Nephron progenitor cell (in vitro differentiated cells): ENCODE results near the gene FKBP7.

Experiments used
- DNase-seq: peaks from one replicate; pipeline ENCODE4 v3.0.0; 2021
- H3K27ac Mint-ChIP-seq: 2 replicates; pipeline ENCODE4 v1.8.0; 2021; ENCODE audit warnings: mild to moderate bottlenecking, moderate library complexity, mixed read lengths
- H3K27me3 Mint-ChIP-seq: 2 replicates; pipeline ENCODE4 v1.8.0; 2021; ENCODE audit warnings: mild to moderate bottlenecking, low read depth, mixed read lengths; ENCODE audit not compliant: poor library complexity
- H3K36me3 Mint-ChIP-seq: 2 replicates; pipeline ENCODE4 v1.8.0; 2021; ENCODE audit warnings: low read depth, mixed read lengths
- H3K4me1 Mint-ChIP-seq: 2 replicates; pipeline ENCODE4 v1.8.0; 2021; ENCODE audit warnings: mixed read lengths
- H3K4me3 Mint-ChIP-seq: 2 replicates; pipeline ENCODE4 v1.8.0; 2021; ENCODE audit warnings: mild to moderate bottlenecking, moderate library complexity, mixed read lengths
- H3K9me3 Mint-ChIP-seq: 2 replicates; pipeline ENCODE4 v1.8.0; 2021; ENCODE audit warnings: mild to moderate bottlenecking, moderate library complexity, mixed read lengths
- TF ChIP-seq, protein P1 (sequence below): fragments of 200-600 bp; sonication (generic); IDR thresholded peaks from 2 replicates; pipeline ENCODE4 v1.5.0; 2021; ENCODE audit warnings: antibody characterized with exemption

The FKBP7 gene

DNA sequence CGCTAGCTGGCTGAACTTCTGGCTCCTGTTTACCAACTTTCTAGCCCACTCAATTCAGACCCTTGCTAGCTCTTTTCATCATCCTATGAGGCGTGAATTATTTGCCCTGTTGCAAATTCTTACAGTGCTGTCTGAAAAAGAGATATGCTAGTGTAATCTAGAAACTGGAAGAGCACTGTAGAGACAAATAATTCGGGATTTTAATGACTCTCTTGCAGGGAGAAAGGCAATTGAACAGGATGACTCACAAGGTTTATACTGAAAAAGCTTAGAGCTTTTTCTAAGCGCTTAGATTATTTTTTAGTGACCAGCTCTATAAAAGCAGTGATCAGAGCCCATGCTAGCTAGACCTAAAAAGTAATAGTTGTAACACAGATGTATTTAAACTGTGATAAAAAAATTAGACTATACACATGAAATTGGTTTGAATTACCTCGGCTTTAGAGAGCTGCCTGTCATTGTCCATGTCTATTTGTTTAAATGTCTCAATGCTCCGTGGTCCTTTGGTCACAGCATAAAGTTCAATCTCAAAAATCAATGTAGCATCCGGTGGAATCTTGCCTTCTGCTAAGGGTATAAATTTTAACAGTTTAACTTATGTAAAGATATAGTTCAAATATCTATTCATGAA is 9.1 kb downstream of the FKBP7 start:
- no peaks in the 10 kb centered on the region for H3K9me3 Mint-ChIP-seq
- H3K4me1 Mint-ChIP-seq, result peaks cover 8% of the 10 kb centered on the region
- no peak overlapping the region for H3K27ac Mint-ChIP-seq
- TF ChIP-seq, protein P1, sequence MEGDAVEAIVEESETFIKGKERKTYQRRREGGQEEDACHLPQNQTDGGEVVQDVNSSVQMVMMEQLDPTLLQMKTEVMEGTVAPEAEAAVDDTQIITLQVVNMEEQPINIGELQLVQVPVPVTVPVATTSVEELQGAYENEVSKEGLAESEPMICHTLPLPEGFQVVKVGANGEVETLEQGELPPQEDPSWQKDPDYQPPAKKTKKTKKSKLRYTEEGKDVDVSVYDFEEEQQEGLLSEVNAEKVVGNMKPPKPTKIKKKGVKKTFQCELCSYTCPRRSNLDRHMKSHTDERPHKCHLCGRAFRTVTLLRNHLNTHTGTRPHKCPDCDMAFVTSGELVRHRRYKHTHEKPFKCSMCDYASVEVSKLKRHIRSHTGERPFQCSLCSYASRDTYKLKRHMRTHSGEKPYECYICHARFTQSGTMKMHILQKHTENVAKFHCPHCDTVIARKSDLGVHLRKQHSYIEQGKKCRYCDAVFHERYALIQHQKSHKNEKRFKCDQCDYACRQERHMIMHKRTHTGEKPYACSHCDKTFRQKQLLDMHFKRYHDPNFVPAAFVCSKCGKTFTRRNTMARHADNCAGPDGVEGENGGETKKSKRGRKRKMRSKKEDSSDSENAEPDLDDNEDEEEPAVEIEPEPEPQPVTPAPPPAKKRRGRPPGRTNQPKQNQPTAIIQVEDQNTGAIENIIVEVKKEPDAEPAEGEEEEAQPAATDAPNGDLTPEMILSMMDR, result no peak
- H3K4me3 Mint-ChIP-seq, result no peak overlapping the region
- H3K27me3 Mint-ChIP-seq, result no peaks in the 10 kb centered on the region
- H3K36me3 Mint-ChIP-seq, result peaks cover 43% of the 10 kb centered on the region
- DNase-seq, result no peak

GRCh38 chr2:178457390-178457886 is 21.0 kb downstream of the FKBP7 start:
- TF ChIP-seq, protein P1, result no peak
- H3K27ac Mint-ChIP-seq, result no peak overlapping the region
- H3K36me3 Mint-ChIP-seq, result peaks cover 10% of the 10 kb centered on the region
- no peaks in the 10 kb centered on the region for H3K9me3 Mint-ChIP-seq
- H3K4me3 Mint-ChIP-seq, result no peak overlapping the region
- DNase-seq, result no peak
- no peaks in the 10 kb centered on the region for H3K27me3 Mint-ChIP-seq
- H3K4me1 Mint-ChIP-seq, result no peaks in the 10 kb centered on the region

GRCh38 chr2:178455947-178456346 is 22.5 kb downstream of the FKBP7 start:
- TF ChIP-seq, protein P1, result no peak
- Mint-ChIP-seq H3K4me1 (peaks cover 9% of the 10 kb centered on the region), H3K9me3 (no peaks in the 10 kb centered on the region), H3K27me3 (no peaks in the 10 kb centered on the region), H3K27ac (peak overlapping the region; percentile 76), H3K4me3 (no peak overlapping the region), H3K36me3 (peaks cover 7% of the 10 kb centered on the region)
- no peak for DNase-seq

DNA sequence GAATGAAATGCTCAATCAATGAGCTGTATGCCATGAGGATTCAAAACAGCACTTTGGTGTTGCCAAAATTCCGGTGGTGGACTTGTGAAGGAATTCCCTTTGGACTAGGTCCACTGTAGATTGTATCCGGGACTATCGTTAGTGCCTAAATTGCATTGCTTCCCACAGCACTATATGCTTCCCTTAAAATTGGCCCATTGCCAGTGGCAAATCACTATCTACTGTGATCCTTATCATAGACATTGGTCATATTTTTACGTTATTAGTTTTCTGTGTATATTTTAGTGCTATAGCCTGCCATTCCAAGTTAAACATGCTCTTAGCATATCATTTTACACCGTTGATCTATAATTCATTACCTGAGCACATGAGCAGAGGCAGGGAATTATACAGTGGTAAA is 25.5 kb downstream of the FKBP7 start:
- Mint-ChIP-seq H3K4me3 (no peak overlapping the region), H3K4me1 (peaks cover 31% of the 10 kb centered on the region), H3K36me3 (peaks cover 18% of the 10 kb centered on the region), H3K27ac (no peak overlapping the region), H3K27me3 (no peaks in the 10 kb centered on the region), H3K9me3 (no peaks in the 10 kb centered on the region)
- TF ChIP-seq, protein P1, result no peak
- no peak for DNase-seq

- Mint-ChIP-seq H3K9me3 (no peaks in the 10 kb centered on the region), H3K4me3 (peak overlapping the region; percentile 5), H3K4me1 (peaks cover 32% of the 10 kb centered on the region), H3K36me3 (peaks cover 23% of the 10 kb centered on the region), H3K27me3 (no peaks in the 10 kb centered on the region), H3K27ac (no peak overlapping the region)
- no peak for DNase-seq
- TF ChIP-seq, protein P1, result no peak
These were observed 26.1 kb downstream of the FKBP7 start for GRCh38 chr2:178452334-178452733.
